SK-N-MC (cell line): ENCODE measurements around the gene PRRT1.
"Not testable (repeated sequence)": the region's sequence is repeated elsewhere in the genome, so short reads cannot be mapped to it uniquely, and the experiment has no call there.

ENCODE experiments used
- EZH2 ChIP-seq: fragments of 200-600 bp; sonication (generic); IDR thresholded peaks from one replicate; pipeline ENCODE4 v1.6.1; 2017; ENCODE audit warnings: antibody characterized with exemption
- FOXP2 ChIP-seq: optimal IDR thresholded peaks from 2 replicates; pipeline ENCODE3; 2011; ENCODE audit warnings: mild to moderate bottlenecking, moderate library complexity; ENCODE audit not compliant: insufficient read depth; ENCODE audit errors: extremely low read length, control extremely low read depth
- POLR2AphosphoS5 ChIP-seq: IDR thresholded peaks from 2 replicates; pipeline ENCODE4 v1.6.1; 2012; ENCODE audit warnings: mild to moderate bottlenecking, low read depth, low read length, borderline replicate concordance

DNA sequence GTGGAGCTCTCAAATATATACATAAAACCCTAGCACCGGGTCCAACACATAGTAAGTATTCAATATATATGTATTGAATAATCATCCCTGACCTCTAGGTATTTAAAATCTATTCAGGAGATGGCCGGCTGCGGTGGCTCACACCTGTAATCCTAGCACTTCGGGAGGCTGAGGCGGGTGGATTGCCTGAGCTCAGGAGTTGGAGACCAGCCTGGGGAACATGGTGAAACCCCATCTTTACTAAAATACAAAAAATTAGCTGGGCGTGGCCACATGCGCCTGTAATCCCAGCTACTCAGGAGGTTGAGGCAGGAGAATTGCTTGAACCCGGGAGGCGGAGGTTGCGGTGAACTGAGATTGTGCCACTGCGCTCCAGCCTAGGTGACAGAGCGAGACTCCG, 41.4 kb upstream of the PRRT1 start:
- not testable (repeated sequence) for TF ChIP-seq POLR2AphosphoS5, EZH2, FOXP2
